ENCODE data around the gene TVP23C. TPM values are rescaled to one million over a fixed set of nuclear protein-coding genes. Genes with fewer than 3 reads are reported as not detected.
"Not testable (repeated sequence)": the region's sequence is repeated elsewhere in the genome, so short reads cannot be mapped to it uniquely, and the experiment has no call there.

TVP23C gene
- total RNA-seq, 2 experiments from 2014 or later: 3.6 to 6.2 TPM

DNA sequence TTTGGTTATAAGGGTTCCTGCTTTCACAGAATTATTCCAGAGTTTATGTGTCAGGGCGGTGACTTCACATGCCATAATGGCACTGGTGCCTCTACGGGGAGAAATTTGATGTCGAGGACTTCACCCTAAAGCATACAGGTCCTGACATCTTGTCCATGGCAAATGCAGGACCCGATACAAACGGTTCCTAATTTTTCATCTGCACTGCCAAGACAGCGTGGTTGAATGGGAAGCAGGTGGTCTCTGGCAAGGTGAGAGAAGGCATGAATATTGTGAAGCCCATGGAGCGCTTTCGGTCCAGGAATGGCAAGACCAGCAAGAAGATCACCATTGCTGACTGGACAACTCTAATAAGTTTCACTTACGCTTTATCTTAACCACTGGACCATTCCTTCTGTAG, 56.3 kb downstream of the TVP23C start:
- H3K27me3 Mint-ChIP-seq: no peaks in the 10 kb centered on the region
- H3K4me3 Mint-ChIP-seq: no peak overlapping the region
- H3K27ac Mint-ChIP-seq: no peak overlapping the region
- H3K4me1 Mint-ChIP-seq: peaks cover 5% of the 10 kb centered on the region
- intact Hi-C loops (cut with DNase I, micrococcal nuclease): loop anchor here in 1 of 2 experiments (10.0 kb wide), 1 partner anchor 1912 kb away; no protein-coding TSS in a partner anchor
- CTCF ChIA-PET: interaction anchor here (0.9 kb wide), 1 partner anchor 239 kb away, joined by 3 read pairs; no protein-coding TSS in a partner anchor
- peaks cover 2% of the 10 kb centered on the region for H3K36me3 Mint-ChIP-seq (ENCODE audit: low read depth)
- ATAC-seq (no peak), DNase-seq (no peak)
- H3K9me3 Mint-ChIP-seq (ENCODE audit: low read depth): no peaks in the 10 kb centered on the region
- POLR2A ChIA-PET: no interaction called here

DNA sequence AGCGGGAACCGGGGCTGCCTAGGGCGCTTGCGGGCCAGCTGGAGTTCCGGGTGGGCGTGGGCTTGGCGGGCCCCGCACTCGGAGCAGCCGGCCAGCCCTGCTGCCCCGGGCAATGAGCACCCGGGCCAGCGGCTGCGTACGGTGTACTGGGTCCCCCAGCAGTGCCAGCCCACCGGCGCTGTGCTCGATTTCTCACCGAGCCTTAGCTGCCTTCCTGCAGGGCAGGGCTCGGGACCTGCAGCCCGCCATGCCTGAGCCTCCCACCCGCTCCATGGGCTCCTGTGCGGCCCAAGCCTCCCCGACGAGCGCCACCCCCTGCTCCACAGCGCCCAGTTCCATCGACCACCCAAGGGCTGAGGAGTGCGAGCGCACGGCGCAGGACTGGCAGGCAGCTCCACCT, 57.6 kb downstream of the TVP23C start:
- H3K4me1 Mint-ChIP-seq; ATAC-seq; H3K27ac Mint-ChIP-seq; H3K36me3 Mint-ChIP-seq (ENCODE audit: low read depth); DNase-seq; H3K4me3 Mint-ChIP-seq; POLR2A ChIA-PET; H3K27me3 Mint-ChIP-seq; H3K9me3 Mint-ChIP-seq (ENCODE audit: low read depth): not testable (repeated sequence)
- CTCF ChIA-PET: interaction anchor here (0.6 kb wide), 1 partner anchor 221 kb away, joined by 3 read pairs; no protein-coding TSS in a partner anchor
- intact Hi-C loops (cut with DNase I, micrococcal nuclease): loop anchor here in 1 of 2 experiments (10.0 kb wide), 1 partner anchor 1911 kb away; no protein-coding TSS in a partner anchor

DNA sequence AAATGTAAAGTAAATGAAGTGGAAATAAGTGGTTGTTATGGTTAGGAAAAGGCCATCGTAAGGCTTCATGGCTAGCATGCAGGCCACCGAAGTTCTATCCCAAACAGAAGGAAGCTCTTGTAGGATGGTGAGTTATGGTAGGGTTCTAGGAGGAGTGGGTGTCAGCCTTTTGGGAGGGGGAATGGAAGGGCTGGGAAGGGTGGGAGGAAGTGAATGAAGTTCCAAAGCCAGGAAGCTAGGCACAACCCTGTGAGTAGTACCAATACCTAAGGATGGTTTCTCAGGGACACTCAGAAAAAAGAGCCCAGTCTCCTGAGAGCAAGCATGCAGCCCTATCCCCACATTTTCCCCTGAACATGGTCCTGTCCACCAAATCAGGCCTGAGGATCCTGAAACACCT, 59.6 kb downstream of the TVP23C start:
- no peak overlapping the region for H3K4me3 Mint-ChIP-seq
- POLR2A ChIA-PET: no interaction called here
- peaks cover 12% of the 10 kb centered on the region for H3K36me3 Mint-ChIP-seq (ENCODE audit: low read depth)
- intact Hi-C loops (cut with DNase I, micrococcal nuclease): loop anchor here in 1 of 2 experiments (1.0 to 10.0 kb wide), 2 partner anchors 246 to 1909 kb away; no protein-coding TSS in a partner anchor
- no peaks in the 10 kb centered on the region for H3K27me3 Mint-ChIP-seq
- no peaks in the 10 kb centered on the region for H3K9me3 Mint-ChIP-seq (ENCODE audit: low read depth)
- CTCF ChIA-PET: interaction anchor here (0.6 to 6.4 kb wide), 15 partner anchors 9 to 271 kb away, joined by 3 to 52 read pairs (median 5); partner anchors contain the start of gene PMP22
- DNase-seq (no peak), ATAC-seq (no peak)
- no peak overlapping the region for H3K27ac Mint-ChIP-seq
- H3K4me1 Mint-ChIP-seq: peaks cover 5% of the 10 kb centered on the region

DNA sequence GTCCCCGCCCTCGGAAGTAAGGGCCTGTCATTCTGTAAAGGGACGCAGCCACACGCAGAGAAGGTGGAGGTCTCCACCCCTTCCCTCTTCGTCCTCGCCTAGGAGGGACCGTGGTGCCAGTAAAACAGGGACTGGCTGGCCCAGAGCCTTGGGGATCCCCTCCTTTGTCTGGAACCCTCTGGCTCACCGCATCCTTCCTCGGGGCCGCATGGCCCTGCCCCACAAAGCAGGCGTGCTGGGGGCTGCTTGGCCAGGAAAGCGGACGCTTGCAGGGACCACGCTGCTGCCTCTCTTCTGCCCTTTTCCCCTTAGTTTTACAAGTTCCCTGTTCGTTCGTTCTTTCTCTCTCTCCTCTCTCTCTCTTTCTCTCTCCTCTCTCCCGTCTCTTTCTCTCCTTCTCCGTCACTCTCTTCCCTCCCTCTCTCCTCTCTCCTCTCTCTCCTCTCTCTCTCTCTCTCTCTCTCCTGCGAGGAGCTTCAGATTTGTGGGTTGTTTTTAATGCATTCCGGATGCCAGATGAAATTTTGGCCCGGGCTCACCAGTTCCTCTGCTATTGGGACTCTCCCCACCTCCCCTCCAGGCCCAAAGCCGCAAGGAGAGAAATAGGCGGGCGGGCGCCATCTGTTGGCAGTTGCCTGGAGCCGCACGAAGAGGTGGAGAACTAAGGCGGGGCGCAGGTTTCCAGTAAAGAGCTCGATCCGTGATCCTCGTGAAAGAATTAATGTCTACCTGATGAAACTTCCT, 60.7 kb downstream of the TVP23C start:
- POLR2A ChIA-PET: no interaction called here
- H3K4me3 Mint-ChIP-seq: no peak overlapping the region
- no peak overlapping the region for H3K27ac Mint-ChIP-seq
- CTCF ChIA-PET: interaction anchor here (0.5 to 6.4 kb wide), 28 partner anchors 8 to 915 kb away, joined by 3 to 52 read pairs (median 4); partner anchors contain the start of gene PMP22
- intact Hi-C loops (cut with DNase I, micrococcal nuclease): loop anchor here (1.0 to 10.0 kb wide), 3 partner anchors 242 to 1908 kb away; no protein-coding TSS in a partner anchor
- H3K36me3 Mint-ChIP-seq (ENCODE audit: low read depth): peaks cover 12% of the 10 kb centered on the region
- ATAC-seq (peak; percentile 95), DNase-seq (peak; percentile 90)
- H3K4me1 Mint-ChIP-seq: peaks cover 5% of the 10 kb centered on the region
- no peaks in the 10 kb centered on the region for H3K9me3 Mint-ChIP-seq (ENCODE audit: low read depth)
- H3K27me3 Mint-ChIP-seq: no peaks in the 10 kb centered on the region

DNA sequence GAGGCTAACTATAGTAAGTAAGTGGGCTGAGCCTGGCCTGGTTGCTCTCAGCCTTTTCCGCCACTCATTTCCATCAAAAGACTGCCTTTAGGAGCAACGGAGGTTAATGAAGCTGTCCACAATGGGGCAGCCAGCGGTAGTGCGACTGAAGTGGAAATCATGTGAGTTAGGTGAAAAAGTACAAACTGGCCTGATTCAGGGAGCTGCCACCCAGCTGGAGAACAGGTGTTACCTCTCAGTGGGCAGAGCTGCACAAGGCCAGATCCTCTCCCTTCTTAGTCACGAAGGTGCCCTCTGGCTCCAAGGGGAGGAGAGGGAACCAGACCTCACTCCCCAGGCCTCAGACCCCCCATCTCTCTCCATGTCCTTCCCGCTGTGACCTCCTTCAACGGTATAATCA, 61.5 kb downstream of the TVP23C start:
- POLR2A ChIA-PET: no interaction called here
- Mint-ChIP-seq H3K4me3 (no peak overlapping the region), H3K36me3 (ENCODE audit: low read depth) (peaks cover 12% of the 10 kb centered on the region), H3K9me3 (ENCODE audit: low read depth) (no peaks in the 10 kb centered on the region), H3K4me1 (peaks cover 5% of the 10 kb centered on the region), H3K27ac (no peak overlapping the region), H3K27me3 (no peaks in the 10 kb centered on the region)
- intact Hi-C loops (cut with DNase I, micrococcal nuclease): loop anchor here (1.0 to 10.0 kb wide), 3 partner anchors 241 to 1907 kb away; no protein-coding TSS in a partner anchor
- no peak for ATAC-seq
- DNase-seq: no peak
- CTCF ChIA-PET: interaction anchor here (0.6 to 6.4 kb wide), 4 partner anchors 9 to 244 kb away, joined by 3 to 52 read pairs (median 14); partner anchors contain the start of gene PMP22

DNA sequence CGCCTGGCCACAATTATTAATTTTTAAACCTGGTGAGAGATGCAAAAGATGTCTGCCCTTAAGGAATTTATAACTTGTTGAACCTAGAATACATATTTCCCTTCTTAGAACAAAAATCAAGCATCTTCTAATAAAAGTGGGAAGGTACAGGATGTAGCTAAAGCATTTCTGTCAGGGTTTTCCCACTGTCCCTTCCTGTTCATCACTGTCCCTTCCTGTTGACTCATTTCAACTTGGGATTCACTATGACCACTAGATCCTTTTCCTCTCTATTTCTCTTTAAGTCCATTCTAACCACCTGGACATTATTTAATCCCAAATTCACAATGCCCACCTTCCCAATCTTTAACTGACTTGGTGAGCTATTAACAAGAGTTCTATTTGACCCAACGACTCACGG, 62.0 kb downstream of the TVP23C start:
- H3K4me1 Mint-ChIP-seq: peaks cover 5% of the 10 kb centered on the region
- ATAC-seq: no peak
- H3K4me3 Mint-ChIP-seq: no peak overlapping the region
- CTCF ChIA-PET: interaction anchor here (0.6 to 6.4 kb wide), 4 partner anchors 9 to 243 kb away, joined by 3 to 52 read pairs (median 14); partner anchors contain the start of gene PMP22
- POLR2A ChIA-PET: no interaction called here
- DNase-seq: no peak
- H3K27ac Mint-ChIP-seq: no peak overlapping the region
- intact Hi-C loops (cut with DNase I, micrococcal nuclease): loop anchor here in 1 of 2 experiments (10.0 kb wide), 1 partner anchor 1906 kb away; no protein-coding TSS in a partner anchor
- H3K36me3 Mint-ChIP-seq (ENCODE audit: low read depth): peaks cover 12% of the 10 kb centered on the region
- H3K27me3 Mint-ChIP-seq: no peaks in the 10 kb centered on the region
- H3K9me3 Mint-ChIP-seq (ENCODE audit: low read depth): no peaks in the 10 kb centered on the region

DNA sequence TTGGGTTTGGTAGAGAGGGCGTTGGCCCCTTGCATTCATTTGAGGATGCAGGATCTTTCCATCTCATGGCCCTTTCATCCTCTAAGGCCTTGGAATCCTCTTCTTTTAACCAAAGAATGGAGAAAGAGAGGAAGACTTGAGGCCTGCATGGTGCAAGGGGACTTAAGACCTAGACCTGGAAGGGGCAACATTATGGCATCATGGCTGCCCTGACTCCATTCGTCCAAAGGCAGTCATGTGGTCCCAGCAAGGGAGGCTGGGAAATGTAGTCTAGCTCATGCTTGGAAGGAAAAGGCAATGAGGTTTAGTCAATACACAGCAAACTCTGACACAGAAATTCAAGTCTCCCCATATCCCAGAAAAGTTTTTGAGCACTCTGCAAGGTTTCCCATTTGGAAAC, 65.2 kb downstream of the TVP23C start:
- DNase-seq: peak; percentile 22
- ChIA-PET POLR2A (no interaction called here), CTCF (no interaction called here)
- peaks cover 5% of the 10 kb centered on the region for H3K4me1 Mint-ChIP-seq
- intact Hi-C loops (cut with DNase I, micrococcal nuclease): no loop called here
- peak; percentile 67 for ATAC-seq
- no peaks in the 10 kb centered on the region for H3K27me3 Mint-ChIP-seq
- no peaks in the 10 kb centered on the region for H3K9me3 Mint-ChIP-seq (ENCODE audit: low read depth)
- H3K27ac Mint-ChIP-seq: no peak overlapping the region
- H3K36me3 Mint-ChIP-seq (ENCODE audit: low read depth): peaks cover 12% of the 10 kb centered on the region
- H3K4me3 Mint-ChIP-seq: no peak overlapping the region

DNA sequence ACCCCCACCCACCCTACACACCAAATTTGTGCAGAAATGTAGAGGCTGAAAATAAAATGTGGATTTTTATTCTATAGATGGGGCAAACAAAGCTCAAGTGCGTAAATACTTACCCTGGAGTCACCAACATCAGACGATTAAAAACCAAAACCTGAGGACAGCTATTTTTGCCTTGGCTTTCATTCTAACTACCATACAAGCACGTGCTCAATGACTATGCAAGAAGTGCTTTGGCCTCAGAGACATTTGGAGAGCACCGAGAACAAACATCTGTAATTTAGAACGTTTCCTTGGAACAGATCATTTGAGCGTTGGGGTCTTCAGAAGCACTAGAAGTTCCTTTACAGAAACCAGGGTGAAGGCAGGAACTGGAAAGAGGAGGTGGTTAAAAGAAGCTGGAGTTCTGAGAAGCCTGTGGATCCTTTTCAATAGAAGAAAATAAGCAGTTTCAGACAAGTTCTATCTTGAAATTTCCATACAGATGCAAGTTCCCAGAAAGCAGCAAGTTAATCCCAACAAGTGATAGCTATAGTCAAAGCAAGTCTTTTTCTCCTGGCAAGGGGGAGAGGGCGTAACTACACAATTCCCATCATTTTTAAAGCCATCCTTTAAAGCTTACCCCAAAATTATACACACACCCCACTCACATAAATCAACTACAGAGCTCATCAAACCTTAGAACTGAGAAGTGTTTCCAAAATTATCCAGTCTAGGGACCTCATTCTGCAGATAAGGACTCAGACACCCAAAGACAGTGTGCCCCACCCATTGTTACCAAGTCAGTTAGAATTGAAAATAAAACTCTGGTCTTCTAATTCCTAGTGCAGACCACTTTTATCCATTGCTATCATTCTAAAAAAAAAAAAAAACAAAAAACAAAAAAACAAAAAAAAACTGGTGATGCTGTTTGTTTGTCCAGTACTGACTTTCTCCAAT, 66.3 kb downstream of the TVP23C start:
- ATAC-seq: no peak

DNA sequence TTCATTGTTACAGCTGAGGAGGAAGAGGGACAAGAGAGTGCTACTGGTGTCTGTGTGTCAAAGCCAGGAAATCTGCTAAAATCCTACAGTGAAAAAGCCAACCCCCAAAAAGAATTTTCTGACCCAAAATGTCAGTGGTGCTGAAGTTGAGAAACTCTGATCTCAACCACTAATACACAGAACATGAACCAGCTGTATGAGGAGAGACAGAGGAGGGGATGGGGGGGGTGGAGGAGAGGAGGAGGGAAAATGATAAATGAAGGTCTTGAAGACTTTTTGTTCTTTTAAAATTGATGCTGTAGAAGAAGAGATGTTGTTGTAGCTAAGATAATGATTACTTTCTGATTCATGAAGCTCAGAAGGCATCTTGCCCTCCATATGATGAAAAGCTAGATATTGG, 68.5 kb downstream of the TVP23C start:
- H3K27ac Mint-ChIP-seq: no peak overlapping the region
- CTCF ChIA-PET: interaction anchor here (1.0 kb wide), 1 partner anchor 8 kb away, joined by 5 read pairs; no protein-coding TSS in a partner anchor
- H3K36me3 Mint-ChIP-seq (ENCODE audit: low read depth): peaks cover 3% of the 10 kb centered on the region

More for the DNA sequence above, 66.3 kb downstream of the TVP23C start:
- Mint-ChIP-seq H3K4me1 (no peaks in the 10 kb centered on the region), H3K27ac (no peak overlapping the region), H3K27me3 (no peaks in the 10 kb centered on the region), H3K4me3 (no peak overlapping the region), H3K36me3 (ENCODE audit: low read depth) (peaks cover 12% of the 10 kb centered on the region), H3K9me3 (ENCODE audit: low read depth) (no peaks in the 10 kb centered on the region)
- ChIA-PET CTCF (interaction anchor here (0.5 kb wide), 1 partner anchor 353 kb away, joined by 3 read pairs; no protein-coding TSS in a partner anchor), POLR2A (no interaction called here)
- no peak for DNase-seq
- intact Hi-C loops (cut with DNase I, micrococcal nuclease): no loop called here

DNA sequence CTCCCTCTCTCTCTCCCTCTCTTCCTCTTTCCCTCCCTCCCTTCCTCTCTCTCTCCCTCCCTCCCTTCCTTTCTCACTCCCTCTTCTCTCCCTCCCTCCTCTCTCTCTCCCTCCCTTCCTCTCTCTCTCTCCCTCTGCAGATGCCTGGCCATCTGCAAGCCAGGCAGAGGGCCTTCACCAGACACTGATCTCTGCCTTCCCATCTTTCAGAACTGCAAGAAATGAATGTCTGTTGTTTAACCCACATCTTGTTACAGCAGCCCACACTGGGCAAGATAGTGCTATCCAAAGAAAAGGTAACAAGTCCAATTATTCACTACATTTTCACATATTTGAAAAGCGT, 69.6 kb downstream of the TVP23C start:
- ATAC-seq: no peak
- intact Hi-C loops (cut with DNase I, micrococcal nuclease): no loop called here
- Mint-ChIP-seq H3K27me3 (no peaks in the 10 kb centered on the region), H3K36me3 (ENCODE audit: low read depth) (no peaks in the 10 kb centered on the region), H3K4me3 (no peak overlapping the region), H3K4me1 (peaks cover 7% of the 10 kb centered on the region), H3K27ac (no peak overlapping the region), H3K9me3 (ENCODE audit: low read depth) (no peaks in the 10 kb centered on the region)
- POLR2A ChIA-PET: no interaction called here
- no peak for DNase-seq
- CTCF ChIA-PET: interaction anchor here (1.1 kb wide), 1 partner anchor 13 kb away, joined by 3 read pairs; no protein-coding TSS in a partner anchor

More for the DNA sequence above, 68.5 kb downstream of the TVP23C start:
- Mint-ChIP-seq H3K9me3 (ENCODE audit: low read depth) (no peaks in the 10 kb centered on the region), H3K4me1 (peaks cover 7% of the 10 kb centered on the region), H3K27me3 (no peaks in the 10 kb centered on the region), H3K4me3 (no peak overlapping the region)
- ATAC-seq: no peak
- intact Hi-C loops (cut with DNase I, micrococcal nuclease): no loop called here
- POLR2A ChIA-PET: no interaction called here
- no peak for DNase-seq

All from activated CD4-positive, alpha-beta T cell treated with anti-CD3 and anti-CD28 coated beads for 36 hours (primary cell).